DMS153 treated with DMSO at 0.1 percent for 48 hours (cell line): Measurements from ENCODE around the gene DCTN4.
"Not testable (repeated sequence)": the region's sequence is repeated elsewhere in the genome, so short reads cannot be mapped to it uniquely, and the experiment has no call there.

ENCODE experiments used
- DNase-seq: peaks from one replicate; lab custom pipeline; 2025; ENCODE audit not compliant: unreplicated experiment; lab: John Stamatoyannopoulos, UW

The DCTN4 gene

GRCh38 chr5:150778517-150779396 is 19.9 kb upstream of the DCTN4 start, which contains the start of gene SMIM3:
Gene SMIM3 (plus strand): TSS chr5:150778757. CDS start chr5:150795441, 16,684 bp downstream.
- DNase-seq, result no peak

DNA sequence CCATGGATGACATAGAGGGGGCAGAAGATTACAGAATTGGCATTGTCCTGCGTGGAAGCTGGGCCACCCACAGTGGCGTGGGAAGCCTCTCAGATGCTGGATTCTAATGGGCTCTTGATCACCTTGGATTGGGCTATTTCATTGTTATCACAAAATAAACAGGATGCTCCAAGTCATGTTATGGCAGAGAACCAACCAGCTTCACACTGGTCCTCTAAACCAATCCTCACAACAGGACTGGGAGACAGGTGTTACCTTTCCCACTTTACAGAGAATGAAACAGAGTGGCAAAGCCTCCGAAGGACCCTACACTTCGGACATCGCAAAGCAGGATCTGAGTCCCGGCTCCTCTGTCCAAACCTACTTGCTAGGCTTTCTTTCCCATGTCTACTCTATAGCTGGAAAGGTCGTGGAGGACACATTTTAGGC is 19.3 kb upstream of the DCTN4 start:
- no peak for DNase-seq

GRCh38 chr5:150777685-150778084 is 18.9 kb upstream of the DCTN4 start:
- no peak for DNase-seq

GRCh38 chr5:150774145-150774544 is 15.3 kb upstream of the DCTN4 start:
- DNase-seq, result no peak

DNA sequence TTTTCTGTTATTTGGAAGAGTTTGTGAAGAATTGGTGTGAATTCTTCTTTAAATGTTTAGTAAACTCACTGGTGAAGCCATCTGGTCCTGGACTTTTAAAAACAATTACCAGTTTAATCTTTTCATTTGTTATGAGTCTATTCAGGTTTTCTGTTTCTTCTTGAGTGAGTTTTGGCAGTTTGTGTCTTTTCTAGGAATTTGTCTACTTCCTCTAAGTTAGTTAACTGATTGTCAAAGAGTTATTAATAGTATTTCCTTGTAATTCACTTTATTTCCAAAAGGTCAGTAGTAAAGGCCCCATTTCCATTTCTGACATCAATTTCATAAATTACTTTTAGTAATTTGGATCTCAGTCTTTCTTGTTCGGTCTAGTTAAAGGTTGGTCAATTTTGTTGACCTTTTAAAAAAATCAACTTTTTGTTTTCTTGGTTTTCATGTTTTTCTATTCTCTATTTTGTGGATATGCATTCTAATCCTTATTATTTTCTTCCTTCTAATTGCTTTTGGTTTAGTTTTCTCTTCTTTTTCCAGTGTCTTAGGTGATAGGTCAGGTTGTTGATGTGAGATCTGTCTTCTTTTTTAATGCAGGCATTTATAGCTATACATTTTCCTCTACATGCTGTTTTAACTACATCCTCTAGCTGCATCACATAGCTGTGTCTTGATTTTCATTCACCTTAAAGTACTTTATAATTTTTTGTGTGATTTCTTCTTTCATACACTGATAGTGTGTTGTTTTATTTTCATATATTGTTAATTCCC is 12.4 kb upstream of the DCTN4 start:
- no peak for DNase-seq

GRCh38 chr5:150766251-150766650 is 7.4 kb upstream of the DCTN4 start:
- no peak for DNase-seq

- no peak for DNase-seq
Observed at GRCh38 chr5:150765799-150766169, 7.0 kb upstream of the DCTN4 start.

- no peak for DNase-seq
Observed at GRCh38 chr5:150765011-150765798, 6.4 kb upstream of the DCTN4 start.

- no peak for DNase-seq
Observed at GRCh38 chr5:150764530-150764929, 5.7 kb upstream of the DCTN4 start.

DNA sequence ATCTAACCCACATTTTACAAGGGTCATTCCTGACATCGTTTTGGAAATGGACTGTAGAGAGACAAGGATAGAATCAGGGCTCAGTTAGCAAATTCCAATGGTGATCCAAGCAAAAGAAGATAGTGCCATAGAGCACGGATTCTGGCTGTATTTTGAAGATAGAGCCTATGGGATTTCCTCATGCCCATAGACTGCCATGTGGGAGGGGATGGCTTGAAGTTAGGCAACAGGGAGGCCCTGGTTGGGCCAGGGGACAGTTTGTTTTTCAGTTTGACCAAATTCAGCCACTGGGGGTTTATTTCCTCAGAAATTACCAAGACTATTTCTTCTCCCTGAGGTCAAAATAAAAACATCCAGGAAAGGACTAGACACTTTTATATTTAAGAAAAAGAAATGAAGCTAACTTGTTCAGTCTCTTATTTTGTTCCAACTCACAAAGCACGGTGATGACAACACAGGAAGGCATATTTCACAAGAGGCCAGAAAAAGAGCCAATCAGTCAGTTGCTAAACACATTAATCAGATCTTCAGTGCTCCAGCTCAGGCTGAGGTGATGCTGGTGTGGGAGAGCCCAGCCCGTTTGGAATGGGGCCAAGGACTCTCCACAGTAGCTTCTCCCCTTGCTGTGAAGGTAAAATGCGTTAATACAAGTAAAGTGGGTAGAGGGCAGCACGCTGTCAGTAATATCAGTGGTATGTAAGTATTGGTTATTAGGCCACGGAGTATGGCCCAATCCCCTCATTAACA is 4.4 kb upstream of the DCTN4 start:
- no peak for DNase-seq

- DNase-seq, result no peak
Observed at GRCh38 chr5:150762211-150762610, 3.4 kb upstream of the DCTN4 start.

- no peak for DNase-seq
Observed at GRCh38 chr5:150759334-150759583, 442 bp upstream of the DCTN4 start.

- no peak for DNase-seq
Observed at GRCh38 chr5:150758203-150758530, 650 bp downstream of the DCTN4 start.

DNA sequence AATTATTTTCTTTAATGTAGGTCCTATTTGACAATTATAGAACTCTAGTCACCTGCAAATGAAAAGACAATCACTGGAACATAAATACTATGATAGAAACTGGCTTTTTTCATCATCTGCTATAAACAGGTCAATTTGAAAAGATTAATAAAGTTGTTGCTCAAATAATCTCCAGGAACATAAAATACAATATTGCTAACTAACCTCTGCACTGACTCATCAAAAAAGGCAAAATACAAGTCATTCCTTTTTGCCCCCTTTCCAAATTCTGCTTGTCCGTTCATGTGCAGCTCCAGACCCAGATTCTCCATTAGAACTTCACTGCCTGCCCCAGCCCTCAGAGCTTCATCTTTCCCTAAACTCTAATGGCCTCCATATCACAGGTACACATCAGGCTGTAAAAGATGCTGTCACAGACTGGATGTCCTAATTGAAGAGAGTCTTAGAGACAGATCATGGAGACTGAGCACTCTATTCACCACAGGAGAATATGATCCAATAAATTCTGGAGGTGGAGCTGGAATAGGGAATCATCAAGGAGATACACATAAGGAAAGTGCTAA is 1.6 kb downstream of the DCTN4 start:
- no peak for DNase-seq

- DNase-seq, result no peak
Observed at GRCh38 chr5:150753863-150754262, 5.0 kb downstream of the DCTN4 start.

DNA sequence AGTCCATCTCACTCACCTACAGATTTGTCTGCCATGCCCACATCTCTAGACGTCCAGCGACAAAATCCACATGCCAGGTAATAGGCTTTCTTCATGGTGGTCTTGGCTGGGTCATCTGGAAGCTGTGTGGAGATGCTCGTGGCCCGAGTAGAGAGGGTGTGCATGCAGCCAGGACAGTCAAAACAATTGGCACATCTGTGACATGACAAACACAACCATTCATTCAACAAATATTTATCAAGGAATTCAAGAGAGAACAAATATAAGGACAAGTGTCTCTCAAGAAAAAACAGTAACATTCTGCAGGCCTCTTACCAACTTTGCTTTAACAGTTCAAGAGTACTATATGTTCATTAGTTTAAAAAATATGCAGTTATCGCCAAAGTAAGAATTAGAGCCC is 5.4 kb downstream of the DCTN4 start:
- DNase-seq, result no peak

GRCh38 chr5:150751096-150751891 is 7.5 kb downstream of the DCTN4 start:
- DNase-seq, result no peak

DNA sequence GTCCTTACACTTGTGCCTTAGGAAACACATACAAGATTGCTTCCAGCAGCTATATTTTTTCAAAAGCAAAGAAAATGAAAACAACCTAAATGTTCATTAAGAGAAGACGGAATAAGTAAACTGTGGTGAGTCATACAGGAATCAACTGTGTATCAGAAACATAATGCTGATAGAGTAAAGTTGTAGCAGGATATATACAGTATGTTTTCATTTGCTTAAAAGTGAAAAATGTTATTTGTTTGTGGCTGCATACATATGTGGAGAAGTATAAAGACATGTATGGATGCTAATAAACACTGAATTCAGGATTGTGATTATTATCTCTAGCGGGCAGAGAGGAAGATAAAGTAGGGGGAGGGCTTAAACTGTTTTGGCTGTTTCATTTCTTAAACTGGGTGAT is 8.3 kb downstream of the DCTN4 start:
- DNase-seq, result no peak

- not testable (repeated sequence) for DNase-seq
Observed at GRCh38 chr5:150743142-150743488, 15.7 kb downstream of the DCTN4 start.
